Colonic mucosa (tissue), 4 donors: ENCODE results near the gene C19orf44. TPM values are rescaled to one million over a fixed set of nuclear protein-coding genes. Genes with fewer than 3 reads are reported as not detected.
A peak's percentile ranks its signal among the peaks of the same experiment; 100 is the strongest.
"Not testable (repeated sequence)": the region's sequence is repeated elsewhere in the genome, so short reads cannot be mapped to it uniquely, and the experiment has no call there.

Experiments
- DNase-seq: peaks from one replicate; pipeline ENCODE4 v3.0.0-alpha.2; 2020
- H3K27ac ChIP-seq: fragments of 200-600 bp; one replicate; pipeline ENCODE4 v1.8.0; 2021
- H3K27me3 ChIP-seq: fragments of 200-600 bp; one replicate; pipeline ENCODE4 v1.8.0; 2021
- H3K36me3 ChIP-seq: fragments of 200-600 bp; one replicate; pipeline ENCODE4 v1.8.0; 2021
- H3K4me1 ChIP-seq: fragments of 200-600 bp; one replicate; pipeline ENCODE4 v1.8.0; 2021; ENCODE audit warnings: mild to moderate bottlenecking
- H3K4me3 ChIP-seq: fragments of 200-600 bp; one replicate; pipeline ENCODE4 v1.8.0; 2021
- H3K9ac ChIP-seq, 2 donors: one replicate each; pipeline ENCODE4 v1.7.0; 2013; ENCODE audit warnings: control low read depth in 2 of 2, low read depth in 2 of 2, low read length in 2 of 2
- H3K9me3 ChIP-seq: fragments of 200-600 bp; one replicate; pipeline ENCODE4 v1.8.0; 2021
- intact Hi-C: fragments of 100-400 bp; cut with DNase I; formaldehyde crosslinking; loops from one replicate; pipeline ENCODE4 v1.14.1; 2022
- total RNA-seq, 2 donors: library from RNA; stranded (reverse); fragmentation: NEBNext Ultra II Directional in 1 of 2; extraction: Animal tissue kit (Norgen Biotek cat#: 25700) in 1 of 2; gene quantifications; one replicate each; pipeline ENCODE4 v1.2.1, GENCODE V29; 2021
- TF ChIP-seq, protein P1 (sequence below): fragments of 200-600 bp; IDR thresholded peaks from one replicate; pipeline ENCODE4 v1.8.0; 2022; ENCODE audit warnings: antibody characterized with exemption, mild to moderate bottlenecking
- donor health status: healthy.
- donor health status: DM: no; HTN: no; CAD: no.
- donor health status: DM: no; HTN: no; CAD: no.

The C19orf44 gene
- total RNA-seq, 2 donors from 2014 or later = 2.4 to 3.2 TPM

DNA sequence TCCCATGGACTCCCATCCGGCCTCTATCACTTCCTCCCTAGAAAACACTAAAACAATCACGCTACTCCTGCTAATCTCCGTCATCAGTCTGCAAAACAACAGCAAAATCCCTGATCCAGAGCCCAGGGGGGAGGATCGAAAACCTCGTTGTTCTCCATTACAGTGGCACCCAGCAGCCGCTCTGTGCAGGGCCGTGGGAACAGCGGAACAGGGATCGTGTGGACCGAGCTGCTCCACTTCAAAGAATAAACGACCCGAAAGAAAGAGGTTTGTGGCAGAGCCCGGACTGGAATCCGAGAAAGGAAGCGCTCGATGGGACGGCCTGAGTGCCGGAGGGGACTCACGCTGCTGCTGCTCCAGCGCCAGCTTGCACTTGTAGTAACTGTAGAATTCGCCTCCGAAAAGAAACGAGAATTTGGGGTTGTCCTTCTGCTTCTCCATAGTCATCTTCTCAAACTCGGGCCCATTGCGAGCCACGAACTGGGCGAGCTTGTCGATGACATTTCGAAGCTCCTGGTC lies 45.4 kb downstream of the C19orf44 start:
- peaks cover 22% of the 10 kb centered on the region for H3K4me1 ChIP-seq
- H3K27me3 ChIP-seq = no peaks in the 10 kb centered on the region
- peak overlapping the region; percentile 83 to 86 for H3K9ac ChIP-seq
- DNase-seq = no peak
- intact Hi-C loops = no loop called here
- TF ChIP-seq, protein P1, sequence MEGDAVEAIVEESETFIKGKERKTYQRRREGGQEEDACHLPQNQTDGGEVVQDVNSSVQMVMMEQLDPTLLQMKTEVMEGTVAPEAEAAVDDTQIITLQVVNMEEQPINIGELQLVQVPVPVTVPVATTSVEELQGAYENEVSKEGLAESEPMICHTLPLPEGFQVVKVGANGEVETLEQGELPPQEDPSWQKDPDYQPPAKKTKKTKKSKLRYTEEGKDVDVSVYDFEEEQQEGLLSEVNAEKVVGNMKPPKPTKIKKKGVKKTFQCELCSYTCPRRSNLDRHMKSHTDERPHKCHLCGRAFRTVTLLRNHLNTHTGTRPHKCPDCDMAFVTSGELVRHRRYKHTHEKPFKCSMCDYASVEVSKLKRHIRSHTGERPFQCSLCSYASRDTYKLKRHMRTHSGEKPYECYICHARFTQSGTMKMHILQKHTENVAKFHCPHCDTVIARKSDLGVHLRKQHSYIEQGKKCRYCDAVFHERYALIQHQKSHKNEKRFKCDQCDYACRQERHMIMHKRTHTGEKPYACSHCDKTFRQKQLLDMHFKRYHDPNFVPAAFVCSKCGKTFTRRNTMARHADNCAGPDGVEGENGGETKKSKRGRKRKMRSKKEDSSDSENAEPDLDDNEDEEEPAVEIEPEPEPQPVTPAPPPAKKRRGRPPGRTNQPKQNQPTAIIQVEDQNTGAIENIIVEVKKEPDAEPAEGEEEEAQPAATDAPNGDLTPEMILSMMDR = no peak
- no peaks in the 10 kb centered on the region for H3K9me3 ChIP-seq
- peak overlapping the region; percentile 100 for H3K4me3 ChIP-seq
- H3K36me3 ChIP-seq = no peaks in the 10 kb centered on the region
- H3K27ac ChIP-seq = peak overlapping the region; percentile 87

GRCh38 chr19:16542045-16542909 lies 46.1 kb downstream of the C19orf44 start, which contains the start of gene CHERP:
TSS of gene CHERP (minus strand) at chr19:16542437. CDS start at chr19:16542378, 59 bp downstream.
- Histone ChIP-seq H3K36me3 (no peaks in the 10 kb centered on the region), H3K27me3 (no peaks in the 10 kb centered on the region), H3K9ac (peak within 1 kb of the TSS; percentile 86 to 89), H3K9me3 (no peaks in the 10 kb centered on the region), H3K4me3 (peak within 1 kb of the TSS; percentile 100), H3K27ac (peak within 1 kb of the TSS; percentile 87), H3K4me1 (peaks cover 22% of the 10 kb centered on the region)
- intact Hi-C loops = no loop called here
- TF ChIP-seq, protein P1 = no peak
- peak; percentile 94 for DNase-seq

DNA sequence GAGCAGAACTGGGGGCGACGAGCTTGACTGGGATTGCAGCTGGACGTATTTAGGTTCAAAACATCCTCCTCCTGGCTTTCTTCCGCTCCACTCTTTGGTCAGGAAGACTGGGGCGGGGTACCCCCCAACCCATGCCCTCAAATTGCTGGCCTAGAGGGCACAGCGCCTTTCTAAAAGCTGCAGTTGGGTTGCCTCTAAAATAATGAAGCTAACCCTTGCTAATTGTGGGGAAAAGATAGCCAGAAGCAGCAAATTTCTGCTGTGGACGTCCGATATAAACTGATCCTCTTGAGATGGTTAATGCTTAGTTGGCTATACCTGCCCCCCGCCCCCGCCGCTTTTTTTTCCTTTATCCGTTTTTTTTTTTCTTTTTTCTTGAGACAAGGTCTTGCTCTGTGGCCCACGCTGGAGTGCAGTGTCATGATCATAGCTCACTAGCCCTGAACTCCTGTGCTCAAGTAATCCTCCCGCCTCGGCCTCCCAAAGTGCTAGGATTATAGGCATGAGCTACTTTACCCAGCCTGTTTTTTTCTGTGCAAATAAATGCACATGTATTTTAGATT lies 46.8 kb downstream of the C19orf44 start:
- Histone ChIP-seq H3K9me3 (no peaks in the 10 kb centered on the region), H3K4me1 (peaks cover 22% of the 10 kb centered on the region), H3K27ac (peak overlapping the region; percentile 87), H3K36me3 (no peaks in the 10 kb centered on the region), H3K4me3 (peak overlapping the region; percentile 100), H3K27me3 (no peaks in the 10 kb centered on the region), H3K9ac (peak overlapping the region; percentile 86 to 89)
- intact Hi-C loops = no loop called here
- TF ChIP-seq, protein P1 = no peak
- DNase-seq = no peak

GRCh38 chr19:16543734-16544133 lies 47.5 kb downstream of the C19orf44 start:
- H3K27ac ChIP-seq, DNase-seq, intact Hi-C loops, H3K27me3 ChIP-seq, H3K9me3 ChIP-seq, H3K4me3 ChIP-seq, H3K36me3 ChIP-seq: not testable (repeated sequence)
- Histone ChIP-seq H3K9ac (peak overlapping the region in 1 of 2 donors; percentile 24), H3K4me1 (peaks cover 22% of the 10 kb centered on the region)

DNA sequence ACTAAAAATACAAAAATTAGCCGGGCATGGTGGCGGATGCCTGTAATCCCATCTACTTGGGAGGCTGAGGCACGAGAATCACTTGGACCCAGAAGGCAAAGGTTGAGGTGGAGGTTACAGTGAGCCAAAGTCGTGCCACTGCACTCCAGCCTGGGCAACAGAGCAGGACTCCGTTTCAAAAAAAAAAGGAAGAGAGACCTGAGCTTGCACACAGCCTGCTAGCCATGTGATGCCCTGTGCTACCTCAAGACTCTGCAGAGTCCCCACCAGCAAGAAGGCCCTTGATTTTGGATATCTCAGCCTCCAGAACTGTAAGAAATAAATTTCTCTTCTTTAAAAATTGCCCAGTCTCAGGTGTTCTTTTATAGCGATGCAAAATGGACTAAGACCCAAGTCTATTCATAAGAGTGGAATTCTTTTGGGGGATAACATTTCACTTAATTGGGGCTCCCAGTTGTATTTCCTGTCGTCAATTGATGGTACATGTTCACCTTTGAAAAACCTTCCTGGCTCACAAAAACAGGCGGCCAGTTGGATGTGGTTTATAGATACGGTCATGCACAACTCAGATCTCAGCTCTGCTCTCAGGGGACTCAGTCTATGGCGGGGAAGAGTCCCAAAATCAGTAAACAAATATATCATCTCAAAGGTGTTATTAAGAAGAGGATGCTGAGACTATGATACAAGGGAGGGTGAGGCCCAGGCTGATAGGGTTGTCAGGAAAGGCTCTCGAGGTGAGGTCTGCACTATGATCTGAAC lies 48.5 kb downstream of the C19orf44 start:
- TF ChIP-seq, protein P1 = no peak
- intact Hi-C loops = no loop called here
- Histone ChIP-seq H3K9ac (no peak overlapping the region), H3K36me3 (no peaks in the 10 kb centered on the region), H3K4me1 (peaks cover 20% of the 10 kb centered on the region), H3K4me3 (no peak overlapping the region), H3K27me3 (no peaks in the 10 kb centered on the region), H3K9me3 (no peaks in the 10 kb centered on the region), H3K27ac (no peak overlapping the region)
- no peak for DNase-seq
